Measurements from ENCODE around the gene NEUROG1. TPM values are rescaled to one million over a fixed set of nuclear protein-coding genes. Genes with fewer than 3 reads are reported as not detected.

Gene NEUROG1
- total RNA-seq, 2 experiments from 2014 or later, result not detected

DNA sequence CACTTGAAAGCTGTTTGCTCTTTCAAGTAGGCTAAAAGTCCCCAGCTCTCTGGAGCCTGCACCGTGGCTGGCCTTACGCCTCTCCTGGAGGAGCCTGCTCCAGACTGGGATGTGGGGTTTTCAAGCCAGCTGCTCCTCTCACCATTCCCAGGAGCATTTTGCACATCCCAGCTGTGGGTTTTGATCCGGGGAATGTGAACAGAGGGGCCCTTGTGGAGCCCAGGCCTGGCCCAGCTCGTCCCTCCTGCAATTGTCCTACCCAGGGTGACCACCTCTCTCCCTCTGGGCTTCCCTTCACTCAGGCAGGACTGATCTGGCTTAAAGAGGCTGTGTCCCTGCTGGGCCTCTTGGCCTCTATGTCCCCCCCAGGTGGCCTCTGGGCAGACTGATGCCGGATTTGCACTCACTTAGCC, 51.1 kb downstream of the NEUROG1 start:
- Mint-ChIP-seq H3K4me1 (peaks cover 3% of the 10 kb centered on the region), H3K4me3 (no peak overlapping the region), H3K27me3 (peaks cover 46% of the 10 kb centered on the region), H3K27ac (no peak overlapping the region), H3K36me3 (ENCODE audit: low read depth) (no peaks in the 10 kb centered on the region), H3K9me3 (no peaks in the 10 kb centered on the region)
- no peak for DNase-seq
- ChIA-PET POLR2A (no interaction called here), CTCF (no interaction called here)

Other genes starting within 250 kb of the NEUROG1 start
- 100 to 1,000 TPM; 248 to 263 TPM for gene MACROH2A1, start 136.7 kb downstream of the NEUROG1 start, total RNA-seq
- gene DCANP1, start 88.6 kb downstream of the NEUROG1 start, total RNA-seq, result not detected
- gene TIFAB, start 83.6 kb downstream of the NEUROG1 start, total RNA-seq, result not detected
- gene CXCL14, start 43.0 kb upstream of the NEUROG1 start, total RNA-seq, result not detected

All from activated CD4-positive, alpha-beta memory T cell treated with anti-CD3 and anti-CD28 coated beads, Interleukin-2, amount 10 ng/mL, durations not matched to agents 7 days and 5 days (primary cell).